GM19455 (cell line): ENCODE data around the gene SUN5.

ENCODE experiments used
- ATAC-seq: cut with Tn5 transposase; IDR thresholded peaks from one replicate; pipeline ENCODE4 v1.9.1; 2021; ENCODE audit not compliant: unreplicated experiment

Gene SUN5

DNA sequence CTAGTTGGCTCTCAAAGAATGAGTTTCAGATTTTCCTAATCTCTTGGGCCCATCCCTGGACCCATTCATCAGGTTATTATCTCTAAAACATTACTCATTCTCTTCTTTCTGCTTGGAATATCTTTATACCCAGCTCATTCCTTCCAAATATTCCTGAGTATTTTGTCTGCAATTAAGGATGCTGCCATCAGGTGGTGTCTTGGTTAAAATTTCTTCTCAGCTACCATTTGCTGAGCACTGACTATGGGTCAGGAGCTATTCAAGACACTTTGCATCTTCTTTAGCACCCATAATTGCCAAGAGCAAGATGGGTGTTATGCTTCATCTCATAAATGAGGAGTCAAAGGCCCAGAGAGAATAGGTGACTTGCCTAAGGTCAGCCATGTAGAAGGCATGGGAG is 8.4 kb downstream of the SUN5 start:
- ATAC-seq = no peak

DNA sequence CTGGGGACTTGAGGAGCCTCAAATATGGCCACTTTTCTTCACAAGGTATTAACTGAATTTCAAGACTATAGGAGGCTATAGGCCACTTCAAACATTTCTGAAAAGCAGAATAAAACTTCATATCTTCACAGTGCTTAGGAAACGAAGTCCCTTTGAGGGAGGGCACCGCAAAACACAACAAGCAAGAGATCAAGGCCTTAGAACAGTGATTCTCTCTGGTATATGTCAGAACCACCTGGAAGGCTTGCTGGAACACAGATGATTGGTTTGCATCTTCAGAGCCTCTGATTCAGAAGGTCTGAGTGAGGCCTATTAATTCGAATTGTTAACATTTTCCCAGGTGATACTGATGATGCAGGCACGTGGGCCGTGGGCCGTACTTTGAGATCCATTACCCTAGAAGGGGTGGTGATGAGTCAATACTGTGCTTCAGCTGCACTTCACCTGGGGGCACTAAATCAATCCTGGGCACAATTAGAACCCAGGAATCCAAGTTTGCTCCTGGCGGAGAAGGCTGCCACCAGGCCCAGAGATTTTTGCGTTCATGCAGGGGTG is 10.7 kb downstream of the SUN5 start:
- ATAC-seq = no peak

DNA sequence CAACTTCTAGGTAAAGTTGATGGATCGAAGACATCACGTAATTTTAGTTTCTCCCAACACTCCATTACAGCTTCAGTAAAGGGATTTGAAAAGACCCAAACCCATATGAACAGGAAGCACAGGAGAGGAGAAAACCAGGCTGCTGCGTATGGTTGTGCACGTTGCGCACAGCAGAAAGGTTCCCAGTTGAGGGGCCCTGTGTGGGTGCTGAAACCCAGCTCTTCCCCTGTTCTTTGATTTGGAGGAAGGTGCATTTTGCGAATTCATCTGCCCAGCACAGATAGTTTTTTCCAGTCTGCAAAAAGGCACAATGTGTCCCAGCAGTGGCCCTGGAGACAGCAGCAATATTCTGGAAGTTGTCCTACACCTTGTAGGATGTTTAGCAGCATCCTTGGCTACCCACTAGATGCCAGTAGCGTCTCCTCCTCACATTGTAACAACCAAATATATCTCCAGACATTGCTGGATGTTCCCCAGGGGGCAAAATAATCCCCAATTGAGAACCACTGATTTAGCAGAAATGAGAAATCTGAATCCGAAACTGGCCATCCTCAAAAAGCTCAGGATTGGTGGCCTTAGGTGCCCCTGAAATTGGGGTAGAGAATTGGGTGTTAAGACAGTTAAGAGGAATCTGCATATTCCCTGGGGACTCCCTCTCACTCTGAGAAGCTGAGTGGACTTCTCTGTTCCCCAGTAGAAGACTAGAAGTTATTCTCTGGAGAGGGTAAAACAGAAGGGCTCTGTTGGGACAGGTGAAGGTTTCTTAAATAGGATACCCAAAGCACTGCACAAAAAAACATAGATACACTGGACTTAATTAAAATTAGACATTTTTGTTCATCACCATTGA is 12.2 kb downstream of the SUN5 start:
- ATAC-seq = no peak

- ATAC-seq = no peak
These were observed 12.8 kb downstream of the SUN5 start for GRCh38 chr20:32991383-32991782.

DNA sequence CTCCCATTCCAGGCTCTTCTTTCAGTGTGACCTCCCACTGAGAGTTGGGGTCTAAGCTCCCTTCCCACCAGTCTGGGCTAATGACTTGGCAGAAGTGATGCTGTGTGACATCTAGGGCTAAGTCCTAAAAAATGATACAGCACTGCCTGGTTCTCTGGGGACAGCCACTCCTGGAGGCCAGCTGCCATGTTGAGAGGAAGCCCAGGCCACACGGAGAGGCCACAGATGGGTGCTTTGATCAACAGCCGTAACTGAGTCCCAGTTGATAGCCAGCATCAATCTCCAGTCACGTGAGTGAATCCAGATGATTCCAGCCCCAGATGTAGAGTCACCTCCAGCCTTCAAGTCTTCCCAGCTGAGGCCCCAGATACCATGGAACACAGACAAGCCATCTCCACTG is 13.8 kb downstream of the SUN5 start:
- ATAC-seq = no peak

GRCh38 chr20:32989507-32990283 is 14.5 kb downstream of the SUN5 start:
- ATAC-seq = no peak

- ATAC-seq = no peak
These were observed 16.2 kb downstream of the SUN5 start for GRCh38 chr20:32988008-32988407.

GRCh38 chr20:32987044-32987825 is 17.0 kb downstream of the SUN5 start:
- ATAC-seq = no peak

DNA sequence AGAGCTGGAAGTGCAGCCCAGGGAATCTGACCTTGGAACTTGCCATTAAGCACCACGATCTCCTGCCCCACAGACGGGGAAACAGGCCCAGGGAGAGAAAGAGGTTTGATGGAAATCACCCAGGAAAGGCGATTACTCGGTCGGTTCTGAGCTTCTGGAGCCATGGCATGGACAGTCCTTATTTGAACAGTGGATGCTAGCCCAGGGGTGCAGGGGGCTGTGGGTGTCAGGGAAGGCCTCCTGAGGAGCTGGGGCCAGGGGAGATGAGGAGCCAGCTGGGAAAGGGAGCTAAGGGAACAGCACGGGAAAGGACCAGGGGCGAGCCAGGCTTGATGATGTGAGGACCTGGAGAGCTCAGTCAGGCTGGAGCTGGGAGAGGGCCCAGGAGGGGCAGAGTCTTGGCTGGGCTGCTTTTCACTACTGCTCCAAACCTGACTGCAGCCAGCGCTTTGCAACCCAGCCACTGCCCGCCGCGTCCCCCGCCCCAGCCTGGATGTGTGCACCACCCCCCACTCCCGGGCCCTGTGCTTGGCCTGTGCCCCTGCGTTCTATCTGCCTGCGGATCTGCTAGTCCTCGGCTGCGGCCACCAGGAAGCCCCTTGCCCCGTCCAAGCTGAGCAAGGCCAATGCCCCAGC is 17.8 kb downstream of the SUN5 start:
- ATAC-seq = no peak

GRCh38 chr20:32985596-32985995 is 18.6 kb downstream of the SUN5 start:
- ATAC-seq = no peak

GRCh38 chr20:32984631-32985354 is 19.4 kb downstream of the SUN5 start:
- no peak for ATAC-seq

DNA sequence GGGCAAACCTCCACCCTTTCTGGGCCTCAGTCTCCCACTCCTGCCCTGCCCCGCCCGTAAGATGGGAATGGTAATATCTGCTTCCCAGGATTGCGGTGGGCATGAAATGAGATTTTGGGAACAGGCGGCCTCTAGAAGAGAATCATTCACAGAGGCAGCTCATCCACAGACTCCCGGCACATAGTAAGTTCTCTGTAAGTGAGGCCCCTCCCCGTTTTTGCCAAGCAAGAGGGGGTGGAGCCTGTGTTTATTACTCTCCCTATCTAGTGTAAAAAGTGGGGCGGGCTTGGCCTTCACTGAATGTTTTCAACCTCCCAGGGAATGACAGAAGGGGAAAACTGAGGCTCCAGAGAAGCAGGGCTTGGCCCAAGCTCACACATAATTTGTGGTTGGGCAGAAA is 20.0 kb downstream of the SUN5 start:
- no peak for ATAC-seq

GRCh38 chr20:32983459-32984112 is 20.6 kb downstream of the SUN5 start:
- ATAC-seq = no peak

GRCh38 chr20:32982617-32983458 is 21.4 kb downstream of the SUN5 start:
- no peak for ATAC-seq

DNA sequence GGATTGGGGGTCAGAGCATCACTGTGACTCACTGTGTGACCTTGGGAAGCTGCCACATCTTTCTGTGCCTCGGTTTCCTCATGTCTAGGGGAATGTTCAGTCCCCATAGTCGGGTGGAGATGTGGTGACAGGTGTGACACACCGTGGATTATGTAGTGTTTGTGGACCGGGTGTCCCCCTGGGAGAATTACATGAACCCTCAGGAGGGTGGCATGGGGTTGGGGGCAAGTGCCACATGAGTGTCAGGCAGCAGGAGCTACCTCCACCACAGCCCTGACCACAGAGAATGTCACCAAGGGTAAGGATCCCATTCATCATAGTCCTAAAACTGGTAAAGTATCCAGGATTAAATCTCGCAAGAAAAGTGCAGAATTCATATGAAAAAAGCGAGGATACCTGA is 23.2 kb downstream of the SUN5 start:
- no peak for ATAC-seq

GRCh38 chr20:32980131-32980941 is 23.9 kb downstream of the SUN5 start:
- no peak for ATAC-seq

DNA sequence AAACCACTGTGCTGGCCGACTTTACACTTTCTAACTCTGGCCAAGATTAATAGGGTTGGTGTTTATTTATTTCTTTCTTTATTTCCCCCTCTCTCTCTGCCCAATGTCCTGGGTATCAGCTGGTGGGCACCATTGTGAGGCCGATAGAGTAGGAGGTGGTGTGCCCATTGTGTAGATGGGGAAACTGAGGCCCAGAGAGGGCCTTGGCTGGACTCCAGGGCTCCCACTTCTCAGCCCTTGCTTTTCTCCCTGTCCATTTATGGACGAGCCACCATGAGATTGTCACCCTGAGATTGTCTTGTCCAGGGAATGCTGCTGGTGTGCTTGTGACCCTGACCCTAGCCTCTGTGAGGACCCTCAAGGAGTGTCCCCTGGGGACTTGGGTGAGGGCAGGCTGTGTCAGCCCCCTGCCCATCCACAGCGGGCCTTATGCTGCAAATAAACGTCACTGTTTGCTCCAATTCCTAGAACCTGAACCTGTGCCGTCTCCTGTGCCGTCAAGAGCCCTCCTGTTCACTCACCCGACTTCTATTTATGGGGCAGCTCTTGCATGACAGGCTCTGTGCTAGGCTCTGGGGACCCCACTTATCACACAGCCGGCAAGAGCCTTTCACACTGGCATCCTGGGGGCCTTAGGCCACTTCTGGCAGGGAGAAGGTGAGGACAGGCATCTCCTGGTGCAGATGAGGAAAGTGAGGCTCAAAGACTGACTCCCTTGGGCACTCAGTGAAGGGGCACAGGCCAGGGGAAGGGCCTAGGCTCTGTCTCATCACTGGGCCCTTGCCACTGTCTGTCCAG is 24.8 kb downstream of the SUN5 start:
- ATAC-seq = no peak
